Measurements from ENCODE around the gene CCT6A.
"Not testable (repeated sequence)": the region's sequence is repeated elsewhere in the genome, so short reads cannot be mapped to it uniquely, and the experiment has no call there.

DNA sequence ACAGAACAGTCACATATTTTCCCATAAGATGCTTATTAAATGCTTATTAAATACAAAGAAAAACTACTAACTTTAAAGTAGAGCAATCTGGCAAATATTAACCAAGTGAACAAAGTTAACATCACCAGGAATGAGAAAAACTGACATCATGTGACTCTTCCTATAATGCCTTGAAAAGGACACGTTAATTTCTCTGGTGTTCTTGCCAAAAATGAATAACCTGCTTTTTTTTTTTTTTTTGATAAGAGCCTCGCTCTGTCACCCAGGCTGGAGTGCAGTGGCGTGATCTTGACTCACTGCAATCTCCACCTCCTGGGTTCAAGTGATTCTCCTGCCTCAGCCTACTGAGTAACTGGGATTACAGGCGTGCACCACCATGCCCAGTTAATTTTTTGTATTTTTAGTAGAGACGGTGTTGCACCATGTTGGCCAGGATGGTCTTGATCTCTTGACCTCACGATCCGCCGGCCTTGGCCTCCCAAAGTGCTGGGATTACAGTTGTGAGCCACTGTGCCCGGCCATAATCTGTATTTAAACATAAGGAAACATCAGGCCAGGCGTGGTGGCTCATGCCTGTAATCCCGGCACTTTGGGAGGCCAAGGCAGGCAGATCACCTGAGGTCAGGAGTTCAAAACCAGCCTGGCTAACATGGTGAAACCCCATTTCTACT is 4.0 kb upstream of the CCT6A start:
- TF ChIP-seq, protein P1, sequence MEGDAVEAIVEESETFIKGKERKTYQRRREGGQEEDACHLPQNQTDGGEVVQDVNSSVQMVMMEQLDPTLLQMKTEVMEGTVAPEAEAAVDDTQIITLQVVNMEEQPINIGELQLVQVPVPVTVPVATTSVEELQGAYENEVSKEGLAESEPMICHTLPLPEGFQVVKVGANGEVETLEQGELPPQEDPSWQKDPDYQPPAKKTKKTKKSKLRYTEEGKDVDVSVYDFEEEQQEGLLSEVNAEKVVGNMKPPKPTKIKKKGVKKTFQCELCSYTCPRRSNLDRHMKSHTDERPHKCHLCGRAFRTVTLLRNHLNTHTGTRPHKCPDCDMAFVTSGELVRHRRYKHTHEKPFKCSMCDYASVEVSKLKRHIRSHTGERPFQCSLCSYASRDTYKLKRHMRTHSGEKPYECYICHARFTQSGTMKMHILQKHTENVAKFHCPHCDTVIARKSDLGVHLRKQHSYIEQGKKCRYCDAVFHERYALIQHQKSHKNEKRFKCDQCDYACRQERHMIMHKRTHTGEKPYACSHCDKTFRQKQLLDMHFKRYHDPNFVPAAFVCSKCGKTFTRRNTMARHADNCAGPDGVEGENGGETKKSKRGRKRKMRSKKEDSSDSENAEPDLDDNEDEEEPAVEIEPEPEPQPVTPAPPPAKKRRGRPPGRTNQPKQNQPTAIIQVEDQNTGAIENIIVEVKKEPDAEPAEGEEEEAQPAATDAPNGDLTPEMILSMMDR (IDR thresholded peaks at IDR 0.05; ENCODE audit: low read length) = not testable (repeated sequence)
- TF ChIP-seq EZH2 (IDR thresholded peaks at IDR 0.05; ENCODE audit: borderline replicate concordance, low read length) = not testable (repeated sequence)
